SU-DHL-6 (cell line): ENCODE data around the gene NKAIN4.

Experiments
- CTCF ChIP-seq: fragments of 200-600 bp; sonication (generic); IDR thresholded peaks from one replicate; pipeline ENCODE4 v1.5.1; 2017; ENCODE audit warnings: antibody characterized with exemption, mild to moderate bottlenecking, low read length, moderate library complexity; ENCODE audit not compliant: insufficient read depth, poor library complexity, severe bottlenecking
- EZH2phosphoT487 ChIP-seq: fragments of 200-600 bp; sonication (generic), shearing (Covaris generic); conservative IDR thresholded peaks from 2 replicates; pipeline ENCODE4 v1.6.1; 2018; ENCODE audit warnings: mild to moderate bottlenecking, antibody characterized with exemption, low read length, moderate library complexity, mixed read lengths

DNA sequence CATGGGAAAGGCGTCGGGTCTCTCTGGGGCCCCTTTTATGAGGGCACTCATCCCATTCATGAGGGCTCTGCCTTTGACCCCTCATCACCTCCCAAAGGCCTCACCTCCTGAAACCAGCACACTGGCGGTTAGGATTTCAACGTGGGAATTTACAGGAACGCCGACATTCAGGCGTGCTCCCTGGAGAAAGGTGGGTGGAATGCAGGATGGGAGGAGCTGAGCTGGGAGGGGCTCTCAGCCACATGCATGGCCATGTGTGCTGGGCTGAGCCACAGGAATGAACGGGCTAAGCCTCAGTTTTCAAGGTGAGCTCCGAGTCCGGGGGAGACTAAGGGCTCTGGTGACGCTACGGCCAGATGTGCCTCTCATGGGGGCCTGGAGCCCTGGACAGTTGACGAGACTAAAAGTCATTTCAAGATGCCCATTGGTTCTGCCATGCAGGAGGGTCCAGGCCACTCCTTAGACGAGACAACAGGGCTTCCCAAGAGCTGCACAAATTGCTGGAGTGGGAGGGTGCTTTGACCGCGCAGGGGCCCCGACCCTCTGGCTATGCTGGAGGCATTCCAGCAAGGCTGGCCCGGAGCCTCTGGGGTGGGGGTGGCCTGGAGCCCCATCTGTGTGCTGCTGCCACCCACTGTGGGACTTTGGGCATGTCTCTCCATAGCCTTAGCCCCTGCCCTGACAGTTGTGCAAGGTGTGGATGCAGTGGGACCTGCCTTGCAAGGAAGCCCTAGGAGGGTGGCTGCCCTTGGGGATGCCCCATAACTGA is 14.6 kb upstream of the NKAIN4 start:
- no peak for TF ChIP-seq CTCF
- no peak for TF ChIP-seq EZH2phosphoT487
